Heart right ventricle (tissue), 16 donors: Measurements from ENCODE around the gene REXO1. TPM values are rescaled to one million over a fixed set of nuclear protein-coding genes. Genes with fewer than 3 reads are reported as not detected.

Experiments used
- ATAC-seq, 8 donors: fragments of 200-7000 bp; cut with Tn5 transposase; one replicate each; pipeline ENCODE4 v1.9.1; 2020; ENCODE audit warnings: mild to moderate bottlenecking in 8 of 8, moderate library complexity in 8 of 8, moderate number of reproducible peaks in 1 of 8
- DNase-seq, 2 donors: peaks; one replicate each; pipeline ENCODE4 v3.0.0-alpha.2; 2020
- H3K27ac ChIP-seq, 10 donors: fragments of 200-600 bp; sonication (generic) in 2 of 10; one replicate each; pipeline versions ENCODE4 v1.5.0 to v1.8.0; 2020 to 2022; ENCODE audit warnings: mild to moderate bottlenecking in 3 of 10
- H3K27me3 ChIP-seq, 7 donors: fragments of 200-600 bp; one replicate each; pipeline ENCODE4 v1.8.0; 2021 to 2022; ENCODE audit warnings: mild to moderate bottlenecking in 2 of 7
- H3K36me3 ChIP-seq, 9 donors: fragments of 200-600 bp; sonication (generic) in 1 of 9; one replicate each; pipeline versions ENCODE4 v1.5.0 to v1.8.0; 2020 to 2022; ENCODE audit warnings: mild to moderate bottlenecking in 2 of 9
- H3K4me1 ChIP-seq, 9 donors: fragments of 200-600 bp; sonication (generic) in 1 of 9; one replicate each; pipeline versions ENCODE4 v1.5.0 to v1.8.0; 2020 to 2022; ENCODE audit warnings: mild to moderate bottlenecking in 4 of 9
- H3K4me3 ChIP-seq, 10 donors: fragments of 200-600 bp; sonication (generic) in 2 of 10; one replicate each; pipeline versions ENCODE4 v1.5.0 to v1.8.0; 2020 to 2022; ENCODE audit warnings: mild to moderate bottlenecking in 7 of 10, moderate library complexity in 2 of 10
- H3K9me3 ChIP-seq, 11 donors: fragments of 200-600 bp in 10 of 11; sonication (generic) in 2 of 11; one replicate each; pipeline versions ENCODE4 v1.5.0 to v1.8.0; 2013 to 2022; ENCODE audit warnings: mild to moderate bottlenecking in 2 of 11, control low read depth in 1 of 11, moderate library complexity in 1 of 11
- WGBS, 2 donors: extraction: QIAGEN DNeasy Blood & Tissue Kit; methylation state at CpG; one replicate each; pipeline ENCODE4 v1.1.7; 2013; ENCODE audit warnings: inconsistent platforms in 1 of 2; 5-methylcytosine and 5-hydroxymethylcytosine counted together
- intact Hi-C, 10 donors: fragments of 100-400 bp; cut with DNase I; formaldehyde crosslinking; loops; one replicate each; pipeline versions ENCODE4 v1.11.1 to v1.14.2; 2022
- polyA plus RNA-seq, 2 donors: library from polyadenylated mRNA; stranded (reverse); fragments of 200-250 nt; gene quantifications; one replicate each; pipeline ENCODE4 v1.2.3, GENCODE V29; 2013
- total RNA-seq, 10 donors: library from RNA; stranded (reverse); fragmentation: NEBNext Ultra II Directional in 3 of 10; extraction: Animal tissue kit (Norgen Biotek cat#: 25700) in 3 of 10; gene quantifications; one replicate each; pipeline versions ENCODE4 v1.2.1 to v1.2.4, GENCODE V29; 2021 to 2023
- TF ChIP-seq, protein P1 (sequence below), 9 donors: fragments of 200-600 bp; sonication (generic) in 2 of 9; IDR thresholded peaks; one replicate each; pipeline versions ENCODE4 v1.5.0 to v1.8.0; 2021 to 2022; ENCODE audit warnings: antibody characterized with exemption in 9 of 9, mild to moderate bottlenecking in 5 of 9, moderate library complexity in 1 of 9
- donor health status: Arrhythmogenic right ventricular cardiomyopathy.
- donor health status: ischemic (EF 13 %, LVEDD 7.1; RV severe dilation, severe dysfunction).
- donor health status: healthy with polysubstance abuse.
- donor health status: DM: no; HTN: yes; CAD: no.
- donor health status: DM: no; HTN: no; CAD: no.
- donor health status: ischemic (EF 25% LVEDD 6.9; RV normal size, moderate dysfunction).
- donor health status: ischemic (EF 25% LVEDD 5.7; RV mildly dilated, moderate dysfunction).
- donor health status: healthy.
- donor health status: DM: yes; HTN: yes; CAD: no.
- donor health status: Ischemic cardiomyopathy.
- donor health status: ischemic (EF 35%, LVEDD 5.7; RV mildly dilated, moderate dysfunction).
- donor health status: nonischemic (EF 11% LVEDD 7.7; RV severe dilation, severe dysfunction).
- donor health status: DM: yes; HTN: yes; CAD: no.
- donor health status: PGD.
- donor health status: ischemic (EF 29% LVEDD 5.4; RV normal size, mild dysfunction).
- donor health status: nonischemic (EF 23%, LVEDD 6.1; RV moderate dilation, normal function).

REXO1 gene
- total and polyA plus RNA-seq, 12 donors = 13.1 to 20.6 (median 16.5) TPM

DNA sequence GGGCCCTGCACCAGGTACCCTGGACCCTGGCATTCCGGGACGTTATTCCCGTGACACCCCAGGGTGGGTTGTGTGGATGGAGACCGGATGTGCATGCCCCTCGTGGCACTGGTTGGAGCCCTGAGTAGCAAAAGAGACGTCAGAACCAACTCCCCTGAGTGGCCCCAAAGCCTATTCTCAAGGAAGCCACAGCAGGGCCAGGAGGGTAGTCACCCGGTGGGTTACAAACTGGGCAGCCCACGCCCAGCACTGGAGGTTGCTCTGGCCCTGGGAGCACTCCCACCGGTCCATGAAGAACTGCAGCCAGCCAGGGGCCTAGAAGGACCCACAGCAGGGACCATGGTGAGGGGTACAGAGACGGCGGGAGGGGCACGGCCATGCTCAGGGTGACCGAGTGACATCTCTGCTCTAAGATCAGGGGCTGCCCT, 7.6 kb upstream of the REXO1 start:
- 28 to 41% methylated on average over 13 of the region's 13 CpGs for WGBS, 2 donors
- ATAC-seq = peak in 4 of 8 donors; percentile 0 to 4 (median 1)

GRCh38 chr19:1855040-1855827, 7.0 kb upstream of the REXO1 start:
- H3K36me3 ChIP-seq = peaks cover 0 to 6% (median 0%) of the 10 kb centered on the region in 9 donors
- H3K27ac ChIP-seq = peak overlapping the region; percentile 70 to 97 (median 94)
- H3K9me3 ChIP-seq = no peaks in the 10 kb centered on the region
- DNase-seq (peak; percentile 92 to 95), ATAC-seq (peak; percentile 79 to 89 (median 84))
- intact Hi-C loops = no loop called here
- H3K4me3 ChIP-seq = peak overlapping the region in 9 of 10 donors; percentile 44 to 67 (median 59)
- WGBS, 2 donors = 17 to 20% methylated on average over 30 to 32 of the region's 33 CpGs
- no peaks in the 10 kb centered on the region for H3K27me3 ChIP-seq
- peaks cover 26 to 85% (median 68%) of the 10 kb centered on the region in 9 donors for H3K4me1 ChIP-seq
- TF ChIP-seq, protein P1, sequence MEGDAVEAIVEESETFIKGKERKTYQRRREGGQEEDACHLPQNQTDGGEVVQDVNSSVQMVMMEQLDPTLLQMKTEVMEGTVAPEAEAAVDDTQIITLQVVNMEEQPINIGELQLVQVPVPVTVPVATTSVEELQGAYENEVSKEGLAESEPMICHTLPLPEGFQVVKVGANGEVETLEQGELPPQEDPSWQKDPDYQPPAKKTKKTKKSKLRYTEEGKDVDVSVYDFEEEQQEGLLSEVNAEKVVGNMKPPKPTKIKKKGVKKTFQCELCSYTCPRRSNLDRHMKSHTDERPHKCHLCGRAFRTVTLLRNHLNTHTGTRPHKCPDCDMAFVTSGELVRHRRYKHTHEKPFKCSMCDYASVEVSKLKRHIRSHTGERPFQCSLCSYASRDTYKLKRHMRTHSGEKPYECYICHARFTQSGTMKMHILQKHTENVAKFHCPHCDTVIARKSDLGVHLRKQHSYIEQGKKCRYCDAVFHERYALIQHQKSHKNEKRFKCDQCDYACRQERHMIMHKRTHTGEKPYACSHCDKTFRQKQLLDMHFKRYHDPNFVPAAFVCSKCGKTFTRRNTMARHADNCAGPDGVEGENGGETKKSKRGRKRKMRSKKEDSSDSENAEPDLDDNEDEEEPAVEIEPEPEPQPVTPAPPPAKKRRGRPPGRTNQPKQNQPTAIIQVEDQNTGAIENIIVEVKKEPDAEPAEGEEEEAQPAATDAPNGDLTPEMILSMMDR (IDR thresholded peaks at IDR 0.05) = peak in 1 of 9 donors; percentile 21

More for the DNA sequence above, 7.6 kb upstream of the REXO1 start:
- Histone ChIP-seq H3K27me3 (no peaks in the 10 kb centered on the region), H3K4me3 (peak overlapping the region in 9 of 10 donors; percentile 44 to 67 (median 59)), H3K9me3 (no peaks in the 10 kb centered on the region), H3K36me3 (peaks cover 0 to 6% (median 0%) of the 10 kb centered on the region in 9 donors), H3K4me1 (peaks cover 31 to 91% (median 74%) of the 10 kb centered on the region in 9 donors), H3K27ac (peak overlapping the region; percentile 70 to 97 (median 94))
- intact Hi-C loops = no loop called here
- TF ChIP-seq, protein P1 (IDR thresholded peaks at IDR 0.05) = no peak
- DNase-seq = no peak

DNA sequence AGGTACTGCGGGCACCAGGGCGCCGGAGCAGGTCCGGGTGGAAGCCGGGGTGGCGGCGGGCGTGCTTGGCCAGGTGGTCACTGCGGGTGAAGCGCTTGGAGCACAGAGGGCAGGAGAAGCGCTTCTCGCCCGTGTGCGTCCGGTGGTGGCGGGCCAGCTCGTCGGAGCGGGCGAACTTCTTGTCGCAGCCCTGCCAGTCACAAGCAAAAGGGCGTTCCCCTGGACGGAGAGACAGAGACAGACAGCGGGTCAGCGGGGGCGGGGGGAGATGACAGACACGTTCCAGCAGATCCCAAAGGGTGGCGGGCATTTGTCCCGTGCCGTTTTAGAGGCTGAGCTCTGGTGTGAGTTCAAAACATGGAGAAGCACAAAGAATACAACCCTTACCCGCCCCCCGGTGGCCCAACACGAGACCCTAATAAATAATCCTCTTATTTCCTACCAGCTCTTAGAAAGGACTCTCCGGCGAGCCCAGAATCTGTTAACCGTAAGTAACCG, 6.3 kb upstream of the REXO1 start:
- no peaks in the 10 kb centered on the region for H3K27me3 ChIP-seq
- H3K4me3 ChIP-seq = peak overlapping the region in 8 of 10 donors; percentile 16 to 67 (median 58)
- ATAC-seq = peak in 3 of 8 donors; percentile 2 to 21 (median 3)
- DNase-seq = peak; percentile 62 to 64
- H3K9me3 ChIP-seq = no peaks in the 10 kb centered on the region
- WGBS, 2 donors = 63 to 66% methylated on average over 37 of the region's 37 CpGs
- H3K36me3 ChIP-seq = peaks cover 0 to 6% (median 0%) of the 10 kb centered on the region in 9 donors
- intact Hi-C loops = no loop called here
- H3K4me1 ChIP-seq = peaks cover 24 to 79% (median 62%) of the 10 kb centered on the region in 9 donors
- H3K27ac ChIP-seq = peak overlapping the region; percentile 70 to 97 (median 92)
- TF ChIP-seq, protein P1 (IDR thresholded peaks at IDR 0.05) = no peak

DNA sequence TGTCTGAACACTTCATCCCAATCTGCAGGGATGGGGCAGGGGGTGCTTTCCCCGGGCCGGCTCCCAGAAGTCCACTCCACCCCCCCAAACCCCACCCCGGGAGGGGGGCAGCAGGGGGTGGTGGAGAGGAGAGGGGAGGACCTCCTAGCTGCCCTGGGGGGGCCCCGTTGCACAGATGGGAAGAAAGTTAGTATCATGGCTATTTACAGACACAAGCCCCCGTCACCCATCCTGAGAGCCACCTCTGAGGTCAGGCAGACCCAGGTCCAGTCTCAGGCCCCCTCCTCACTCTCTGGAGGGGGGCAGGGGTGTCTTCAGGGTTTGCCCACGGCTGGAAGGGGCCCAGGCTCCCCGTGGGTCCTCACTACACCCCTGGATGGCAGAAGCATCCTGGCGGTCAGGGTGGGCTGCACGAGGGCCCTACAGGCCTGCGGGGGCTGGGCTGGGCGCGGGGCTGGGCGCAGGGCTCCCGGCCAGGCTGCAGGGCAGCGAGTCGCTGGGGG, 5.8 kb upstream of the REXO1 start:
- Histone ChIP-seq H3K36me3 (peaks cover 0 to 6% (median 0%) of the 10 kb centered on the region in 9 donors), H3K27ac (peak overlapping the region in 9 of 10 donors; percentile 82 to 97 (median 94)), H3K27me3 (no peaks in the 10 kb centered on the region), H3K9me3 (no peaks in the 10 kb centered on the region), H3K4me3 (peak overlapping the region in 6 of 10 donors; percentile 14 to 67 (median 49)), H3K4me1 (peaks cover 21 to 76% (median 57%) of the 10 kb centered on the region in 9 donors)
- ATAC-seq (no peak), DNase-seq (no peak)
- TF ChIP-seq, protein P1 (IDR thresholded peaks at IDR 0.05) = no peak
- 65 to 71% methylated on average over 16 of the region's 16 CpGs for WGBS, 2 donors
- intact Hi-C loops = no loop called here
